OCI-LY1 (cell line): Measurements from ENCODE around the gene PSORS1C1.

ENCODE experiments used
- H2AFZ ChIP-seq: fragments of 200-600 bp; sonication (generic), shearing (Covaris generic); 2 replicates; pipeline ENCODE4 v1.6.0; 2014; ENCODE audit warnings: antibody characterized with exemption, mild to moderate bottlenecking, low read length
- H3F3A ChIP-seq: fragments of 200-600 bp; sonication (generic), shearing (Covaris generic); 2 replicates; pipeline ENCODE4 v1.6.0; 2014; ENCODE audit warnings: mild to moderate bottlenecking, antibody characterized with exemption, low read length, moderate library complexity; ENCODE audit not compliant: insufficient read depth
- H3K27ac ChIP-seq: fragments of 200-600 bp; sonication (generic); 2 replicates; pipeline ENCODE4 v1.5.1; 2014; ENCODE audit warnings: low read length, mixed run types, mild to moderate bottlenecking, low read depth; ENCODE audit not compliant: poor library complexity, severe bottlenecking
- H3K27me3 ChIP-seq: fragments of 200-600 bp; sonication (generic); 2 replicates; pipeline ENCODE4 v1.6.0; 2014; ENCODE audit warnings: antibody characterized with exemption, mild to moderate bottlenecking, low read length, moderate library complexity; ENCODE audit not compliant: insufficient read depth
- H3K36me3 ChIP-seq: fragments of 200-600 bp; sonication (generic); 2 replicates; pipeline ENCODE4 v1.6.1; 2014; ENCODE audit warnings: mild to moderate bottlenecking, antibody characterized with exemption, low read length, moderate library complexity, mixed read lengths; ENCODE audit not compliant: insufficient read depth
- H3K4me1 ChIP-seq: fragments of 200-600 bp; sonication (generic); 2 replicates; pipeline ENCODE4 v1.5.1; 2014; ENCODE audit warnings: mild to moderate bottlenecking, low read length, moderate library complexity; ENCODE audit not compliant: insufficient read depth, severe bottlenecking
- H3K4me2 ChIP-seq: fragments of 200-600 bp; sonication (generic), shearing (Covaris generic); 2 replicates; pipeline ENCODE4 v1.6.1; 2014; ENCODE audit warnings: low read length
- H3K4me3 ChIP-seq: fragments of 200-600 bp; sonication (generic); 2 replicates; pipeline ENCODE4 v1.5.1; 2014; ENCODE audit warnings: low read length, low read depth, mild to moderate bottlenecking, mixed read lengths; ENCODE audit not compliant: poor library complexity, severe bottlenecking
- H3K79me2 ChIP-seq: fragments of 200-600 bp; shearing (Covaris generic); 2 replicates; pipeline ENCODE4 v1.6.1; 2016; ENCODE audit warnings: mixed run types, low read length, mixed read lengths; ENCODE audit not compliant: insufficient read depth
- H3K9ac ChIP-seq: fragments of 200-600 bp; sonication (generic), shearing (Covaris generic); 2 replicates; pipeline ENCODE4 v1.6.1; 2014; ENCODE audit warnings: mild to moderate bottlenecking, low read length, mixed read lengths
- H3K9me2 ChIP-seq: fragments of 200-600 bp; sonication (generic), shearing (Covaris generic); 2 replicates; pipeline ENCODE4 v1.6.1; 2014; ENCODE audit warnings: low read depth, mild to moderate bottlenecking, low read length, mixed read lengths
- H3K9me3 ChIP-seq: fragments of 200-600 bp; shearing (Covaris generic); 2 replicates; pipeline ENCODE4 v1.6.1; 2014; ENCODE audit warnings: low read length, mixed read lengths
- H4K20me1 ChIP-seq: fragments of 200-600 bp; sonication (generic), shearing (Covaris generic); 2 replicates; pipeline ENCODE4 v1.6.0; 2016; ENCODE audit warnings: mild to moderate bottlenecking, low read length; ENCODE audit not compliant: insufficient read depth
- EZH2 ChIP-seq: fragments of 200-600 bp; sonication (generic), shearing (Covaris generic); IDR thresholded peaks from 2 replicates; pipeline ENCODE4 v1.8.0; 2017; ENCODE audit warnings: borderline replicate concordance, mixed run types, mild to moderate bottlenecking, antibody characterized with exemption, low read length, moderate library complexity, mixed read lengths
- TF ChIP-seq, protein P1 (sequence below): fragments of 200-600 bp; sonication (generic), shearing (Covaris generic); IDR thresholded peaks from 2 replicates; pipeline ENCODE4 v1.5.1; 2017; ENCODE audit warnings: mild to moderate bottlenecking, antibody characterized with exemption, low read length, moderate library complexity, mixed read lengths

Gene PSORS1C1

DNA sequence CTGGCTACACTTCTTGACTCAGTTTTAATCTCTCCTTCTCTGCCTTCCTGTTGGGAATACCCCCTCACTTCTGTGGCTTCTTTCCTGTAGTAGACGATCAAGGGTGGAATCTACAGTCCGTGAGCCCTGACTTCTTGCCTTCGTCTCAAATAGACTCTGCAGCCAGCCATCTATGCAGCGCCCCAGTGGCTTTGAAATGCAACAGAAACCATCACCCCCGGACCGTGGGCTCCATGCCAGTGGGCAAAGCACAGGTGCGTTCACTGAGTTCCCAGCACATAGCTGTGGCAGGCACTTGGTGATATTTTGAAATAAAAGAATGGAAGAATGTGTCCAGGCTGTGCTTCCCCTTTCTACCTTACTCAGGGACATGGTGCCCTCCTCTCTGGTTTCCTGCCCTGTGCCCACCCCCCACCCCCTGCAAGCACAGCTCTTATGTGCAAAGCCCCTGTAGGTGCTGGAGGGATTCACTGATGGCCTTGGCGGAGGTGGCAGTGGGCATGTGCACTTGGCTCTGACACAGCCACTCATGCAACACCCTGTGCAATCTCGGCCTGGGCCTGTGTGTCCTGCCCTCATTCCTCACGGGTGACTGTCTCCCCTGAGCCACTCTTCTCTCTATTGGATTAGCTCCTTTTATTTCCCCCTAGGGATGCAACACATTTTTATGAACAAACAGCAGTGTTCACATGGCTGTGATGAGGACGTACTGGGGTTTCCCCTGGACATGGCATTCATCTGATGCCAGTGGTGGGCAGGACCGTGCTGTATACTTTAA, 11.2 kb downstream of the PSORS1C1 start:
- no peak overlapping the region for H3K9ac ChIP-seq
- no peak overlapping the region for H3K27ac ChIP-seq

DNA sequence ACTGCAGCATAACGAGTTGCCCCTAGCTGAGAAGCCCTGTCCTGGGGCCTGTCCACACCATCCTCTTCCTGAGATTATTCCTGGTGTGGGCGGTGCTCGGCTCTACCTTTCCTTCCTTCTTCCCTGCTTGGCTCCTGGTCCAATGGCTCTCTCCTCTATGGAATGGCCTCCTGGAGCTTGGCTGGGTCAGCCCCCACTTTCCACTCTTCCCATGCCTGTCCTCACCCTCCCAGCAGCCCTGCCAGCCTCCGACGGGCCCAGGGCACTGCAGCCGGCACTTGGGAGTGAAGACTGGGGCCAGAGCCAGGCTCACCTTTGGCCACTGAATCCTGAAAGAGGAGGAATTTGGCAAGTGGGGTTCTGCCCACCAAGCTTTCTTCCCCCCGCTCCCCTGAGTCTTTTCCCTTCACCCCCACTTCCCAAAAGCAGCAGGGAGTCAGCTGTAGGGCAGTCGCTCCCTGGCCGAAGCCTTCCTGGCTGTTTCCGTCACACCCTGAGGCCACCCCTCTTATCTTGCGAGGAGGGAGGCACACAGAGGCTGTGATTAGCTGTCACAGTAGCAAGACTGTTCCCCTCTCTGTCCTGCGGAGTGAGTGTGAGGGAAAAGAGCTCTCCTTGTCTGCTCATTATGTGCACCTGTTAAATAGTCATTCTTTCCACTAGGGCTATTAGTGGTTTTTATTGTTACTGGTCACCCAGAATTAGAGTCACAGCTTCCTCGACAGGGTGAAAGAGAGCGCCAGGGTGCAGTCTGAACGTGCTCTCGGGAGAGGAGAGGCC, 12.0 kb downstream of the PSORS1C1 start:
- no peaks in the 10 kb centered on the region for H3K4me1 ChIP-seq
- no peaks in the 10 kb centered on the region for H3K9me2 ChIP-seq
- no peak overlapping the region for H2AFZ ChIP-seq
- H3K4me3 ChIP-seq = no peak overlapping the region
- H3F3A ChIP-seq = no peaks in the 10 kb centered on the region
- peaks cover 11% of the 10 kb centered on the region; the same call in 1 of the 2 replicates for H3K27me3 ChIP-seq
- H3K4me2 ChIP-seq = no peak overlapping the region
- no peak overlapping the region for H3K27ac ChIP-seq
- H3K36me3 ChIP-seq = no peaks in the 10 kb centered on the region
- no peaks in the 10 kb centered on the region for H3K9me3 ChIP-seq
- H3K79me2 ChIP-seq = no peaks in the 10 kb centered on the region
- no peak overlapping the region for H3K9ac ChIP-seq
- TF ChIP-seq, protein P1, sequence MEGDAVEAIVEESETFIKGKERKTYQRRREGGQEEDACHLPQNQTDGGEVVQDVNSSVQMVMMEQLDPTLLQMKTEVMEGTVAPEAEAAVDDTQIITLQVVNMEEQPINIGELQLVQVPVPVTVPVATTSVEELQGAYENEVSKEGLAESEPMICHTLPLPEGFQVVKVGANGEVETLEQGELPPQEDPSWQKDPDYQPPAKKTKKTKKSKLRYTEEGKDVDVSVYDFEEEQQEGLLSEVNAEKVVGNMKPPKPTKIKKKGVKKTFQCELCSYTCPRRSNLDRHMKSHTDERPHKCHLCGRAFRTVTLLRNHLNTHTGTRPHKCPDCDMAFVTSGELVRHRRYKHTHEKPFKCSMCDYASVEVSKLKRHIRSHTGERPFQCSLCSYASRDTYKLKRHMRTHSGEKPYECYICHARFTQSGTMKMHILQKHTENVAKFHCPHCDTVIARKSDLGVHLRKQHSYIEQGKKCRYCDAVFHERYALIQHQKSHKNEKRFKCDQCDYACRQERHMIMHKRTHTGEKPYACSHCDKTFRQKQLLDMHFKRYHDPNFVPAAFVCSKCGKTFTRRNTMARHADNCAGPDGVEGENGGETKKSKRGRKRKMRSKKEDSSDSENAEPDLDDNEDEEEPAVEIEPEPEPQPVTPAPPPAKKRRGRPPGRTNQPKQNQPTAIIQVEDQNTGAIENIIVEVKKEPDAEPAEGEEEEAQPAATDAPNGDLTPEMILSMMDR = no peak
- no peak for TF ChIP-seq EZH2
- H4K20me1 ChIP-seq = no peaks in the 10 kb centered on the region

More for the DNA sequence above, 11.2 kb downstream of the PSORS1C1 start:
- H3F3A ChIP-seq = no peaks in the 10 kb centered on the region
- H3K36me3 ChIP-seq = no peaks in the 10 kb centered on the region
- H3K9me2 ChIP-seq = no peaks in the 10 kb centered on the region
- peaks cover 11% of the 10 kb centered on the region; the same call in 1 of the 2 replicates for H3K27me3 ChIP-seq
- no peaks in the 10 kb centered on the region for H3K9me3 ChIP-seq
- H3K4me3 ChIP-seq = no peak overlapping the region
- H3K79me2 ChIP-seq = no peaks in the 10 kb centered on the region
- no peaks in the 10 kb centered on the region for H4K20me1 ChIP-seq
- no peak overlapping the region for H3K4me2 ChIP-seq
- TF ChIP-seq, protein P1 = no peak
- TF ChIP-seq EZH2 = no peak
- H3K4me1 ChIP-seq = no peaks in the 10 kb centered on the region
- no peak overlapping the region for H2AFZ ChIP-seq

DNA sequence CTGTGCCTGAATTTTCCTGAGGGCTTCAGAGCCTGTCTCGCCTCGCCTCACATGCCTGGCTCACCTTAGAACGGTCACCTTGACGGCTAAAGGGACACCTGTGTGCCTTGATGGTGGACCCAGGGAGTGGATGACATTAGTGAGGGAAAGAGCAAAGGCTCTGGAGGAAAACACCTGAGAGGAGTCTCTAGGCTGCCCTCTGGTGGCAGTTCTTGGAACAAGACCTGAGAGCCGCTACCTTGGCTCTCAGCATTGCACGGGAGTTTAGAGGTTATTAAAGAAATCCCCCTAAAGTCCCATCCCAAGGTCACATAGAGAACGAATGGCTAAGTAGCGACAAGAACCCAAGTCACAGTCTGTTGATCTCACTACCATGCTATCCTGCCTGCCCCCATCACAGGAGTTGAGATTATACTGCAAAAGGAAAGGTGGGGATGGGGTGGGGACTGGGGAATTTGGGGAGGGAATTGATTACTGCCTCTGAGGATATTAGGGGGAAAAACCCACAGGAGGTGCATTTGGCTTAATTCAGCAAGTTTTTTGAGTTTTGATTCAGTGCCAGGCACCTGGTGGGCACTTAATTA, 13.6 kb downstream of the PSORS1C1 start:
- no peak overlapping the region for H3K9ac ChIP-seq
- no peaks in the 10 kb centered on the region for H3K79me2 ChIP-seq
- H3K9me3 ChIP-seq = no peaks in the 10 kb centered on the region
- H3K27me3 ChIP-seq = peaks cover 11% of the 10 kb centered on the region; the same call in 1 of the 2 replicates
- no peaks in the 10 kb centered on the region for H3K4me1 ChIP-seq
- no peaks in the 10 kb centered on the region for H3K9me2 ChIP-seq
- H3F3A ChIP-seq = no peaks in the 10 kb centered on the region
- TF ChIP-seq, protein P1 = peak; percentile 73
- no peak for TF ChIP-seq EZH2
- no peak overlapping the region for H3K4me3 ChIP-seq
- H3K4me2 ChIP-seq = no peak overlapping the region
- no peaks in the 10 kb centered on the region for H4K20me1 ChIP-seq
- no peaks in the 10 kb centered on the region for H3K36me3 ChIP-seq
- H3K27ac ChIP-seq = no peak overlapping the region
- H2AFZ ChIP-seq = no peak overlapping the region
